Omental fat pad (tissue), 4 donors: ENCODE measurements around the gene GNG14. TPM values are rescaled to one million over a fixed set of nuclear protein-coding genes. Genes with fewer than 3 reads are reported as not detected.
"Not testable (repeated sequence)": the region's sequence is repeated elsewhere in the genome, so short reads cannot be mapped to it uniquely, and the experiment has no call there.

Experiments
- ATAC-seq: fragments of 150-250 bp; one replicate; pipeline ENCODE4 v1.9.1; 2016; ENCODE audit warnings: mild to moderate bottlenecking, moderate library complexity; ENCODE audit not compliant: low FRiP score
- DNase-seq: peaks from one replicate; pipeline ENCODE4 v3.0.0-alpha.2; 2019; ENCODE audit warnings: low spot score
- total RNA-seq, 4 donors: library from RNA; depleted of rRNA; stranded (reverse); fragments of >200 nt; gene quantifications; one replicate each; pipeline ENCODE4 v1.1.0, GENCODE V29; 2016
- TF ChIP-seq, protein P1 (sequence below), 3 donors: fragments of 450-650 bp; IDR thresholded peaks; one replicate each; pipeline ENCODE4 v1.5.1; 2016 to 2017; ENCODE audit warnings: antibody characterized with exemption in 3 of 3, mild to moderate bottlenecking in 3 of 3, moderate library complexity in 2 of 3

The GNG14 gene
- total RNA-seq, 4 donors from 2014 or later = not detected

DNA sequence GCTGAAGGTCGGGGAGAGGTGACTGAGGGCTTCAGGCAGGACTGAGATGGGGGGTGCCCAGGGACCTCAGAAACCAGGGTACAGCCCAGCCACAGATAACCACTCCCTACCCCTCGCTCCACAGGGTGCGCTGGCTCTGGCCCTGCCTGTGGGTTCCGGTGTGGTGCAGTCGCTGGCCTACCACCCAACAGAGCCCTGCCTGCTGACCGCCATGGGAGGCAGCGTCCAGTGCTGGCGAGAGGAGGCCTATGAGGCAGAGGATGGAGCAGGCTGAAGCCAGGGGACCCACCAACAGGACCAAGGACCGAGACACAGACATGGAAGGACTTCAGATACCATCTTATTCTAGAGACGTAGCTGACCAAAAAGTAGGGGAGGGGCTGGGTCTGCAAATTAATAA, 12.4 kb upstream of the GNG14 start:
- TF ChIP-seq, protein P1, sequence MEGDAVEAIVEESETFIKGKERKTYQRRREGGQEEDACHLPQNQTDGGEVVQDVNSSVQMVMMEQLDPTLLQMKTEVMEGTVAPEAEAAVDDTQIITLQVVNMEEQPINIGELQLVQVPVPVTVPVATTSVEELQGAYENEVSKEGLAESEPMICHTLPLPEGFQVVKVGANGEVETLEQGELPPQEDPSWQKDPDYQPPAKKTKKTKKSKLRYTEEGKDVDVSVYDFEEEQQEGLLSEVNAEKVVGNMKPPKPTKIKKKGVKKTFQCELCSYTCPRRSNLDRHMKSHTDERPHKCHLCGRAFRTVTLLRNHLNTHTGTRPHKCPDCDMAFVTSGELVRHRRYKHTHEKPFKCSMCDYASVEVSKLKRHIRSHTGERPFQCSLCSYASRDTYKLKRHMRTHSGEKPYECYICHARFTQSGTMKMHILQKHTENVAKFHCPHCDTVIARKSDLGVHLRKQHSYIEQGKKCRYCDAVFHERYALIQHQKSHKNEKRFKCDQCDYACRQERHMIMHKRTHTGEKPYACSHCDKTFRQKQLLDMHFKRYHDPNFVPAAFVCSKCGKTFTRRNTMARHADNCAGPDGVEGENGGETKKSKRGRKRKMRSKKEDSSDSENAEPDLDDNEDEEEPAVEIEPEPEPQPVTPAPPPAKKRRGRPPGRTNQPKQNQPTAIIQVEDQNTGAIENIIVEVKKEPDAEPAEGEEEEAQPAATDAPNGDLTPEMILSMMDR (IDR thresholded peaks at IDR 0.05) = no peak
- ATAC-seq (no peak), DNase-seq (no peak)

DNA sequence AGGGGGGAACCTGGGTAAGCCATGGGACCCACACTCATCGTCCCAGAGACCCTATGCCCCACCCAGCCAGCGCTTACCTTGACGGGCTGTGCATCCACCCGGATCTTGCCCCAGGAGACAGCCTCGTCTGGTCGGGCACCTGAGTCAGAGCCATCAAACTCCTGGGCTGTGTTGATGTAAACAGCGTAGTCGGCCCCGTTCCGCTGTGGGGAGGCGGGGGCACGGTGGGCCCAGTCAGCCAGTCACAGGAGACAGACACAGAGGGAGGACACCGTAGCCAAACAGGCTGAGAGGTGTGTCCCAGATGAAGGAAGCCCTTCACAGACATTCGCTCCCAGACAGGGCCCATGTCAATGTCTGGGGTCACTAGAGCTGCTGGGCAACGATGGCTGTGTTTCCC, 11.9 kb upstream of the GNG14 start:
- DNase-seq (no peak), ATAC-seq (no peak)
- TF ChIP-seq, protein P1 (IDR thresholded peaks at IDR 0.05) = no peak

DNA sequence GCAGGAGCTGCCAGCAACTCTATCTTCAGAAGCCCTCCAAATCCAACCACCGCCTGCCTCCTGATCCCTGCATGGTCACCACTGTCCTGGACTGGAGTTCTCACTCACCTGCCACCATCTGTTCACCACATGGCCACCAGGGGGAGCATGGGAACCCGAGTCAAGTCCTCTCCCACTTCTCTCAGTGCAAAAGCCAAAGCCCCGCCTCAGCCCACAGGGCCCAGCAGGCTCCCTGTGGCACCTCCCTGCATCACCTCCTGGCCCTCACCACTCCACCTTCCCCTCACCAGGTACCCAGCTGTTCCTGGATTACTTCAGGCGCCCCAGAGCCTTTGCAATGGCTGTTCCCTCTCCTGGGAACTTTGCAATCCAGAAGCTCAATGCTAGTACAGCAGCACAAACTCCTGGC, 11.4 kb upstream of the GNG14 start:
- ATAC-seq = no peak
- TF ChIP-seq, protein P1 (IDR thresholded peaks at IDR 0.05) = peak in 1 of 3 donors; percentile 51
- peak; percentile 92 for DNase-seq

DNA sequence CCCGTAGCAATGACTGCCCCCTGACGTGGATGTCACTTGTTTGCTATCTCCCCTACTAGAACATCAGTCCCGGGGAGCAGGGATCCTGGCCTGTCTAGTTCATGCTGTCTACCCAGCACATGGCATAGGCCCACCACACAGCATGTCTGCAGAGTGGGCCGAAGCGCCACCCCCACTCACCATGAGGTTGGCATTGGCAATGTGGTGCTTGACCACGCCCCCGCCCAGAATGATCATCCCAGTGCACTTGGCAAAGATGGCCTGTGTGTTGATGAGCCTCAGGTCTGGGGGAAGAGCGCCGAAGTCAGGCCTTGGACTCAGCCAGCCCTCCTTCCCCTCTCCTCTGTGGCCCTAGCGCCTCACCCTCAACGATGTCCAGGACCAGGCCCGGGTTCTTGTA, 10.9 kb upstream of the GNG14 start:
- DNase-seq (no peak), ATAC-seq (no peak)
- TF ChIP-seq, protein P1 (IDR thresholded peaks at IDR 0.05) = no peak

DNA sequence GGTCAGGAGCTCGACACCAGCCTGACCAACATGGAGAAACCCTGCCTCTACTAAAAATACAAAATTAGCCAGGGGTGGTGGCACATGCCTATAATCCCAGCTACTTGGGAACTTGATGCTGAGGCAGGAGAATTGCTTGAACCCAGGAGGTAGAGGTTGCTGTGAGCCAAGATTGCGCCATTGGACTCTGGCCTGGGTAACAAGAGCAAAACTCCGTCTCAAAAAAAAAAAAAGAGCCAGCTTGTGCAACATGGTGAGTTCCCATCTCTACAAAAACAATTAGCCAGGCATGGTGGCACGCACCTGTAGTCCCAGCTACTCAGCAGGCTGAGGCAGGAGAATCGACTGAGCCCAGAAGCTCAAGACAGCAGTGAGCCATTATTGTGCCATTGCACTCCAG, 9.8 kb upstream of the GNG14 start:
- not testable (repeated sequence) for ATAC-seq

DNA sequence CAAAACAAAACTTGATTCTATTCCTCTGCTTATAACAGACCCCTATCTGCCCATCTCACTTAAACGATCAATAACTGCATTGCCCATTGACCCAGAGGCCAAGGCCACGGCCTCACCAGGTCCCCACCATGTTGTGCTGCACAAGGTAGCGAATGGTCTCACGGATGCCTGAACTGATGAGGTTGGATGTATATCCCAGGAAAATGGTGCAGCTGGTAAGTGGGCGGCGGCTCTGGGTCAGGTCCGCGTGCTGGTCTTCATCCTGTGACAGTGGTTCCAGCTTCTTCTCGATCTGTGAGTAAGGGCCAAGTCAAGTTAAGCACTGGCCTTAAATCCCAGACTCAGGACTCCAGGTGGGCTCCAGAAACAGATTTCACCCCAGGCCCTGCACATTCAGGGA, 7.8 kb upstream of the GNG14 start:
- DNase-seq (no peak), ATAC-seq (no peak)
- TF ChIP-seq, protein P1 (IDR thresholded peaks at IDR 0.05) = no peak

More for the DNA sequence above, 9.8 kb upstream of the GNG14 start:
- DNase-seq = not testable (repeated sequence)

DNA sequence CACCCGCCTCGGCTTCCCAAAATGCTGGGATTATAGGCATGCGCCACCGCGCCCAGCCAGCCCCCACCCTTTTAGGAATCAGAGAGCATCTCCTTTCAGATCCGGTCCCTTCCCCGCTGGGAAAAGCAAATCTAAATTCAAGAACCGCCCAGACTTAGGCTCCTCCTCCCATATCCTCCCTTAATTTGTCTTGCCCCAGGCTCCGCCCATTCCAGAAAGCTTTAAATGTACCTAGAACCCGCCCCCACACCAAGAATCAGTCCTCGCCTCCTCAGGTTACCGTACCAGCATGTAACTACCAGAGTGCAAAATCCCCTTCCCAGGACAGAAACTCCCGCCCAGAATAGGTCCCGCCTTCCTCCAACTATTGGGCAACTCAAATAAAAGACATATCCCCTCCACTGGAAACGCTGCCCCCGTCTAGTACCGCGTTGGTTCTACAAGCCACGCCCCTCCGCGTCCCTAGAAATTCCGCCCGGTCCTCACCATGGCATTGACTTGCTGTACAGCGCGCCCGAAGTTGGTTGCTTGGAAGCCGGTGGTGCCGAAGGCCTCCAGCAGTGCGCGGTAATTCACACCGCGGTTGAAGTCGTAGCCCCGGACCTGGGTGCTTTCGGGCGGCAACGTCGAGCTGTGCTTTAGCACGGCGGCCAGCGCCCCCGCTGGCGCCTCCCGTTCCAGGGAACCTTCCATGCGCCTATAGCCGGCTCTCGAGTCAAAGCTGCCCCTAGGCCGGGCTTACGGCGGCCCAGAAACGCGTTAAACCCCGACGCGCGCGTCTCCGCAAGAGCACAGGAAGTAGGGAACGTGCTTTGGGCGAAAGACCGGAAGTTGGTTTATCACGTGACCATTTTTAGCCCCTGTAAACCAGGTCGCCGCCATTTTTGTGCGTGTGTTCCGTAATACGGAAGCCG, 6.5 kb upstream of the GNG14 start, which contains the start of gene DHPS:
DHPS (minus strand) TSS at position 807 of the 914 bp plus-strand sequence; CDS start at position 693, 114 bp downstream.
- TF ChIP-seq, protein P1 (IDR thresholded peaks at IDR 0.05) = no peak
- DNase-seq (peak; percentile 70), ATAC-seq (peak; percentile 97)
